H9 (cell line): ENCODE measurements around the gene KLC1. TPM values are rescaled to one million over a fixed set of nuclear protein-coding genes. Genes with fewer than 3 reads are reported as not detected.

ENCODE experiments used
- DNase-seq: peaks from one replicate; pipeline ENCODE4 v3.0.0-alpha.2; 2017
- H2AFZ ChIP-seq: one replicate; pipeline ENCODE4 v1.6.1; 2013; ENCODE audit warnings: mild to moderate bottlenecking, low read length, control low read depth, moderate library complexity
- H2AK5ac ChIP-seq: 2 replicates; pipeline ENCODE4 v1.6.1; 2013; ENCODE audit warnings: low read length, control low read depth, mixed read lengths; ENCODE audit not compliant: insufficient read length
- H2BK120ac ChIP-seq: one replicate; pipeline ENCODE4 v1.6.1; 2013; ENCODE audit warnings: low read depth, mild to moderate bottlenecking, low read length, control low read depth, inconsistent platforms; ENCODE audit not compliant: poor library complexity, severe bottlenecking
- H2BK12ac ChIP-seq: 2 replicates; pipeline ENCODE4 v1.6.1; 2013; ENCODE audit warnings: low read length, control low read depth, mixed read lengths, low read depth; ENCODE audit not compliant: insufficient read length
- H2BK15ac ChIP-seq: 2 replicates; pipeline ENCODE4 v1.6.1; 2013; ENCODE audit warnings: low read depth, low read length, control low read depth
- H2BK20ac ChIP-seq: one replicate; pipeline ENCODE4 v1.6.1; 2013; ENCODE audit warnings: low read depth, mild to moderate bottlenecking, low read length, control low read depth, inconsistent platforms; ENCODE audit not compliant: poor library complexity, severe bottlenecking
- H2BK5ac ChIP-seq: 2 replicates; pipeline ENCODE4 v1.6.1; 2013; ENCODE audit warnings: low read length, control low read depth, mixed read lengths; ENCODE audit not compliant: insufficient read length
- H3K14ac ChIP-seq: 2 replicates; pipeline ENCODE4 v1.6.1; 2013; ENCODE audit warnings: low read length, control low read depth; ENCODE audit not compliant: insufficient read depth
- H3K18ac ChIP-seq: 2 replicates; pipeline ENCODE4 v1.6.1; 2013; ENCODE audit warnings: low read depth, mild to moderate bottlenecking, mixed read lengths, low read length, control low read depth; ENCODE audit not compliant: insufficient read length
- H3K23ac ChIP-seq: 2 replicates; pipeline ENCODE4 v1.6.1; 2013; ENCODE audit warnings: low read length, control low read depth, mixed read lengths, low read depth; ENCODE audit not compliant: insufficient read length
- H3K23me2 ChIP-seq: 2 replicates; pipeline ENCODE4 v1.6.1; 2013; ENCODE audit warnings: low read depth, mild to moderate bottlenecking, mixed read lengths, low read length, control low read depth; ENCODE audit not compliant: insufficient read length, poor library complexity, severe bottlenecking
- H3K27ac ChIP-seq: 2 replicates; pipeline ENCODE4 v1.5.1; 2013; ENCODE audit warnings: low read length, control low read depth, mixed read lengths, low read depth; ENCODE audit not compliant: insufficient read length
- H3K27me3 ChIP-seq: 2 replicates; pipeline ENCODE4 v1.6.1; 2013; ENCODE audit warnings: low read length, control low read depth, inconsistent platforms; ENCODE audit not compliant: insufficient read depth
- H3K4ac ChIP-seq: 2 replicates; pipeline ENCODE4 v1.6.1; 2013; ENCODE audit warnings: low read depth, mild to moderate bottlenecking, control low read depth, inconsistent platforms, low read length, moderate library complexity
- H3K4me1 ChIP-seq: 2 replicates; pipeline ENCODE4 v1.6.1; 2013; ENCODE audit warnings: low read length, control low read depth, inconsistent platforms; ENCODE audit not compliant: insufficient read depth
- H3K4me2 ChIP-seq: 2 replicates; pipeline ENCODE4 v1.6.1; 2013; ENCODE audit warnings: low read length, control low read depth, mixed read lengths; ENCODE audit not compliant: insufficient read length, insufficient read depth
- H3K56ac ChIP-seq: 2 replicates; pipeline ENCODE4 v1.6.1; 2013; ENCODE audit warnings: low read depth, mild to moderate bottlenecking, mixed read lengths, low read length, control low read depth; ENCODE audit not compliant: insufficient read length
- H3K79me1 ChIP-seq: 2 replicates; pipeline ENCODE4 v1.6.1; 2013; ENCODE audit warnings: low read depth, mild to moderate bottlenecking, moderate library complexity, low read length, control low read depth, inconsistent platforms; ENCODE audit not compliant: insufficient read depth, poor library complexity, severe bottlenecking
- H3K79me2 ChIP-seq: 2 replicates; pipeline ENCODE4 v1.6.1; 2013; ENCODE audit warnings: low read length, control low read depth, inconsistent platforms; ENCODE audit not compliant: insufficient read depth
- H3K9ac ChIP-seq: 2 replicates; pipeline ENCODE4 v1.6.1; 2013; ENCODE audit warnings: low read length, control low read depth, mixed read lengths; ENCODE audit not compliant: insufficient read length; ENCODE audit errors: extremely low read depth
- H3K9me3 ChIP-seq: one replicate; pipeline ENCODE4 v1.6.1; 2013; ENCODE audit warnings: low read depth, low read length, inconsistent platforms; ENCODE audit not compliant: control insufficient read depth
- H3T11ph ChIP-seq: one replicate; pipeline ENCODE4 v1.6.1; 2013; ENCODE audit warnings: mild to moderate bottlenecking, low read length, control low read depth, inconsistent platforms
- H4K20me1 ChIP-seq: one replicate; pipeline ENCODE4 v1.6.1; 2013; ENCODE audit not compliant: control insufficient read depth, insufficient read length, insufficient read depth
- H4K5ac ChIP-seq: 2 replicates; pipeline ENCODE4 v1.6.1; 2013; ENCODE audit warnings: low read depth, mild to moderate bottlenecking, mixed read lengths, low read length, control low read depth; ENCODE audit not compliant: insufficient read length
- H4K8ac ChIP-seq: replicated peaks from 2 replicates; pipeline ENCODE4 v1.6.1; 2013; ENCODE audit warnings: low read length, control low read depth, mixed read lengths, low read depth; ENCODE audit not compliant: insufficient read length
- H4K91ac ChIP-seq: 2 replicates; pipeline ENCODE4 v1.6.1; 2013; ENCODE audit warnings: low read depth, mild to moderate bottlenecking, moderate library complexity, mixed read lengths, low read length, control low read depth; ENCODE audit not compliant: insufficient read length
- H3K27ac Mint-ChIP-seq, 3 experiments: 2 replicates in 2 of 3; 3 replicates in 1 of 3; pipeline ENCODE4 v1.8.0; 2020 to 2021; ENCODE audit warnings: mixed read lengths in 3 of 3, mild to moderate bottlenecking in 1 of 3, moderate library complexity in 1 of 3
- H3K27me3 Mint-ChIP-seq: 2 replicates; pipeline ENCODE4 v1.8.0; 2021; ENCODE audit warnings: low read depth, mild to moderate bottlenecking, moderate library complexity, mixed read lengths
- H3K36me3 Mint-ChIP-seq, 3 experiments: 2 replicates in 2 of 3; 3 replicates in 1 of 3; pipeline ENCODE4 v1.8.0; 2020 to 2021; ENCODE audit warnings: low read depth in 3 of 3, mixed read lengths in 3 of 3; ENCODE audit not compliant: insufficient read depth in 1 of 3
- H3K4me1 Mint-ChIP-seq, 2 experiments: 2 replicates each; pipeline ENCODE4 v1.8.0; 2020; ENCODE audit warnings: mixed read lengths in 2 of 2
- H3K4me3 Mint-ChIP-seq, 2 experiments: 2 replicates in 1 of 2; 3 replicates in 1 of 2; pipeline ENCODE4 v1.8.0; 2020 to 2021; ENCODE audit warnings: mild to moderate bottlenecking in 2 of 2, mixed read lengths in 2 of 2, moderate library complexity in 1 of 2
- H3K9me3 Mint-ChIP-seq, 2 experiments: 2 replicates in 1 of 2; 3 replicates in 1 of 2; pipeline ENCODE4 v1.8.0; 2020; ENCODE audit warnings: mild to moderate bottlenecking in 2 of 2, mixed read lengths in 2 of 2, moderate library complexity in 1 of 2
- CTCF ChIP-seq: fragments of 200-600 bp; sonication (generic); conservative IDR thresholded peaks from 3 replicates; pipeline ENCODE4 v1.8.0; 2021; ENCODE audit warnings: antibody characterized with exemption, mild to moderate bottlenecking
- WGBS: extraction: QIAGEN DNeasy Blood & Tissue Kit; methylation state at CpG from one replicate; pipeline ENCODE4 v1.1.7; 2013; ENCODE audit warnings: missing lambda C conversion rate, low lambda C conversion rate, mixed read lengths; ENCODE audit not compliant: insufficient read length; ENCODE audit errors: extremely low coverage; 5-methylcytosine and 5-hydroxymethylcytosine counted together
- total RNA-seq: library from RNA; stranded (reverse); gene quantifications from 2 replicates; pipeline ENCODE4 v1.2.1, GENCODE V29; 2021

Gene KLC1
- total RNA-seq, 1 experiment from 2014 or later, result 143 TPM

DNA sequence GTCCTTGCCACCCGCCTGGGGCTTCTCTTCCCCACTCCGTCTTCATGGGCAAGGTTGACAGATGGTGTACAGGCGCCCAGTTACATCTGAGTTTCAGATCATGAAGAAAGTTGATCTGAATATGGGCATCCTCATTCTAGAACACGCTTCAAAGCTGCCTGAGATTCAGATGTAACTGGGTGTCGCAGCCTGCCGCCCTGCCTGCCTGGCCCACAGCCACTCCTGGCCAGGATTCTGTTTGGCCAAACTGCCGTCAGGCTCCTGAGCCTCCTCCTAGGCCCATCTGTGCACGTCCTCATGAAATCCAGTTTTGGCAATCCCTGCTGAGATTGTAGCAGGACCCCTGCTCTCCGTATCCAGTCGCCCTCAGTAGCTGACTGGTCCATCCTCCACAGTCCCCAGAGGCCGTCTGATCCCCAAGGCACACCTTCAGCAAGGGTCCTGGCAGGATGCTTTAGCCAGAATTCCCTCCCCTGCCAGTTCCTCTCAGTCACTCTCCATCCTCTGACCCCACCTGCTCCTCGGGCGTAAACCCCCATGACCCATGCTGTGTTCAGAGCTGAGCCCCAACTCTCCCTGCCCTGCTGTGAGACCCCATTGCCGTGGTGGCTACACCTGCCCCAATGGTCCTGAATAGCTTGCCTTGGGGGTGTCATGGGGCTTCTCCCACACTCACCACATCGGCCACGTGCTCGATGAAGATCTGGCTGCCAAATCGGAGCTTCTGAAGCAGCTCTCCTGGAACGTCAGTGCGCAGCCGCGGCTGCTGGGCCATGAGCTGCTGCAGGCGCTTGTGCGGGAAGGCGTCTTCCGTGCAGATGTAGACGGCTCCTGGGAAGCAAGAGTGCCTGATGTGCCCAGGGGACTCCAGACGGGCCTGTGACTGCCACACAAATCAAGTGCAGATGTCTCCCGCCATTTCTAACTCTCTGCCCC is 73.8 kb downstream of the KLC1 start:
- H4K8ac ChIP-seq, result no peak overlapping the region
- no peak overlapping the region for H3K4me3 Mint-ChIP-seq
- H4K91ac ChIP-seq, result no peak overlapping the region
- H3K27me3 ChIP-seq, result no peaks in the 10 kb centered on the region
- H2BK15ac ChIP-seq, result no peak overlapping the region
- no peak overlapping the region for H3K4ac ChIP-seq
- no peak overlapping the region for H2BK5ac ChIP-seq
- H3K9me3 Mint-ChIP-seq, result no peaks in the 10 kb centered on the region; a peak in 1 of 5 replicates
- H3K4me1 ChIP-seq, result no peaks in the 10 kb centered on the region; the same call in 1 of the 2 replicates
- H4K5ac ChIP-seq, result no peak overlapping the region
- no peaks in the 10 kb centered on the region for H3K23me2 ChIP-seq
- H3K79me1 ChIP-seq, result no peaks in the 10 kb centered on the region
- H3K9ac ChIP-seq, result no peak overlapping the region
- no peaks in the 10 kb centered on the region for H3K9me3 ChIP-seq
- no peak overlapping the region for H2BK20ac ChIP-seq
- H3K36me3 Mint-ChIP-seq, result peaks cover 16 to 47% (median 44%) of the 10 kb centered on the region in 3 experiments; a peak in 6 of 7 replicates
- H2BK120ac ChIP-seq, result no peak overlapping the region
- H2AK5ac ChIP-seq, result no peak overlapping the region
- no peaks in the 10 kb centered on the region for H3K79me2 ChIP-seq
- H3K27ac ChIP-seq, result no peak overlapping the region
- no peak overlapping the region for H2AFZ ChIP-seq
- no peak overlapping the region for H3K56ac ChIP-seq
- no peak overlapping the region for H3K23ac ChIP-seq
- peaks cover 0 to 6% of the 10 kb centered on the region in 2 experiments for H3K4me1 Mint-ChIP-seq
- no peak overlapping the region for H3K14ac ChIP-seq
- DNase-seq, result no peak
- H4K20me1 ChIP-seq, result no peaks in the 10 kb centered on the region
- peaks cover 1% of the 10 kb centered on the region; the same call in 1 of the 2 replicates for H3K27me3 Mint-ChIP-seq
- H2BK12ac ChIP-seq, result no peak overlapping the region
- WGBS, result no CpG with 5 or more reads among the region's 29 CpGs
- H3K18ac ChIP-seq, result no peak overlapping the region
- no peak overlapping the region for H3T11ph ChIP-seq
- TF ChIP-seq CTCF, result no peak
- peak overlapping the region in 1 of 3 experiments; percentile 65; a peak in 4 of 7 replicates for H3K27ac Mint-ChIP-seq
- H3K4me2 ChIP-seq, result no peak overlapping the region
